Middle frontal gyrus (tissue), 1 donor: ENCODE results near the gene EEF2.

Experiments used
- DNase-seq: peaks from one replicate; pipeline ENCODE4 v3.0.0-alpha.2; 2015; ENCODE audit warnings: low spot score; ENCODE audit errors: extremely low spot score

The EEF2 gene

DNA sequence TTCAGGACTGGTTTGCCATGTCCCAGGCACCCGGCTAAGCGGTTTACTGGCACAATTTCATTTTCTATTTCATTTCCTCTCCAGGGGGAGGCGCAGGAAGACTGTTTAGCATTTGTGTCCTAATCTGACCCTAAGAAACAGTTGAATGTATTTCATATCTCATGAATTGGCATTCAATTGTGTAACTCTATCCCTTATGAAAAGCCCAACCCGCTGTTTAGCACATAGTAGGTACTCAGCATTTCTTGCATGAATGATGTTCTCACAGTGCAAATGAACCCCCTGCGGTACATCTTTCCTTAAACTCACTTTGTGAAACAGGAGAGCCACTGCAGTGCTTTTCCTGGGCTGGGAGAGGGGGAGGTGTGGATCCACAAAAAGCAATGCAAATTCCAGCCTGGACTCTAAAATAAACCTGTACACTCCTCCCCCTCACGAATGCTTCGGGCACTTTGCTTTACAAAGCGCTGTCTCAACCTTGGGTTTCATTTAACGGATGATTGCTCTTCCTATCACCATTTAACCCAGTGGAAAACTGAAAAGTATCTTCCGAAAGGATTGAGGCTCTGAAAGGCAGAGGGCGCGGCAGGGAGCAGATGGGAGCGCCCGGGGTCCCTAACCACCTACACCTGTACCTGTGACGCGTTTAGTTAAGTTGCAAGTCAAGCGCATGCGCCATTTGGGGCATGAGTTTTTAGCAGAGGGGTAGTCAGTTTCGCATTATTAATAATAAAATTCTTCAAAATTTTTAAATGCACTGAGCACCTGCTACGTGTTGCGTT is 1.2 kb upstream of the EEF2 start:
- peak; percentile 82 for DNase-seq

DNA sequence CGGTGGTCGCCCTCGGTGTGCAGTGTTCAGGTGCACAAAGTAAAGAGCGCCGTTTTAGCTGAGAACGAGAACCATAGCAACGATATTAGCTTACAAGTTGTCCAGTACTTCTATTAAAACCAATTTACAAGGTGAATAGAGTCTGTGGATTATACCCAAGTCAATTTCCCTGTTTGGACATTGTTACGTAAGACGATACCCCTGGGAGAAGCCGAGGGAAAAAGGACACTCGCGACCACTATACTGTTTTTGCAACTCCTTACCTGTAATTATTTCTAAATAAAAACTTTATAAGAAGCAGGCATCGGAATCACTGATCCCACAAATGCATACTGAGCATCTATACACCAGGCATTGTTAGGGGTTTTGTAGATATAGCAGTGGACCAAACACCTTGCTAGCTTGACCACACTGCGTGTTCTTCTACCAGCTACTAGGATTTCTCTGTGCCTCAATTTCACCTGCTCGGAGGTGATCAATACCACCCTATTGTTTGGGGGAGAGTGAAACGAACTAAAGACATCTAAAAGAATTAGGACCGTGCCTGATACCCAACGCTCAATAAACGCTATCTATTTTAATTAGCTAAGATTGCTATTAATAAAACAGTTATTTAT is 488 bp upstream of the EEF2 start:
- no peak for DNase-seq

DNA sequence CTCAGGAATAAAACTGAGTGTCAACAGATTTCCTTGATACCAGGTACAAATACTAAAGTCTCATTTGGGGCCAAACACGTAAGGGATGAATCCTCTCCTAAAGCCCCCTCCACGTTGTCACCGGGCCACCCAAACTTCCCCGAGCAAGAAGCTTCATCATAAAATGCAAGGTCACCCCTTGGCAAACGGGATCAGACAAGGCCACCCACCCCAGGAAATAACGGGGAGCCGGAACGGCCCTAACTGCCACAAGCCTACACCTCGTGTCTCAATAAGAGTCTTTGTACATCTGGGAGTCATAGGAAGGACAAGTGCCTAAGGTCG is 717 bp downstream of the EEF2 start:
- no peak for DNase-seq

DNA sequence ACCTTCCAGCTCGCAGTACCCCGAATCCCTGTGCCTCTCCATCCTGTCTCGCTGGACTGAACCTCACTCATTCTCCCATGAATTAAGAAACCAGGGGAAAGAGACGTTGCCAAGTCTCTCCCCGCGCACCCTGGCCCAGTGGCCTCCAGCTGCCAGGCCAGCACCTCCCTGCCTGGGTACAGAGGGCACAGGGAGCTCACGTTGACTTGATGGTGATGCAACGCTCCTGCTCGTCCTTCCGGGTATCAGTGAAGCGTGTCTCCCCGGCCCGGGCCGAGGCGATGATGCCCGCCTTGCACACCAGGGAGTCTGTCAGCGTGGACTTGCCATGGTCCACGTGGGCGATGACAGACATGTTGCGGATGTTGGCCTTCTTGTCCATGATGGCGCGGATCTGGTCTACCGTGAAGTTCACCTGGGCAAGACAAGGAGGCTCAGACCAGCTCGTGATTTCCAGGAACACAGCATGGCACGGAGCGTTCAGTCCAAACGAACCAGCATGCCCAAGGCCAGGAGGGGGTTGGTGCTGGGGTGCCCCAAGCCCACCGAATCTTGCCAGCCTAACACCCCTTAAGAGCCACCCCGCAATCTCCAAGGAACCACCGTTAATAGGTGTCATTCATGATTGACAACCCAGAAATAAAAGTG is 1.2 kb downstream of the EEF2 start:
- no peak for DNase-seq

DNA sequence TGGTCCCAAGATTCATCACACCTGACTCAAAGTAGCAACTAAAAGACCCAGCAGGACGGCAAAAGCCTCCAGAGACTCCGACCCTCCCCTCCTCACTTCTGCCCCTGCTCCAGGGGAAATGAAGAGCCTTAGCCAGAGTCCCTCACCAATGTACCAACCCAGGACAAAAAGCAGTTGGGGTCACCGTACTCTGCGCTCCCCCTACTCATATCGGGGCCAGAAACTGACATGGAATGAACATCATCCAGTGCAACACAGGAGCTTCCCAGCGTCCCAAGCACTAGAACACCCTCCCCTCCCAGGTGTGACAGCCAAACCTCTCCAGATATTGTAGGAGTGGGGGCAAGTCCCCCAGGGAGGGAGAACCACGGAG is 1.7 kb downstream of the EEF2 start:
- DNase-seq = no peak

DNA sequence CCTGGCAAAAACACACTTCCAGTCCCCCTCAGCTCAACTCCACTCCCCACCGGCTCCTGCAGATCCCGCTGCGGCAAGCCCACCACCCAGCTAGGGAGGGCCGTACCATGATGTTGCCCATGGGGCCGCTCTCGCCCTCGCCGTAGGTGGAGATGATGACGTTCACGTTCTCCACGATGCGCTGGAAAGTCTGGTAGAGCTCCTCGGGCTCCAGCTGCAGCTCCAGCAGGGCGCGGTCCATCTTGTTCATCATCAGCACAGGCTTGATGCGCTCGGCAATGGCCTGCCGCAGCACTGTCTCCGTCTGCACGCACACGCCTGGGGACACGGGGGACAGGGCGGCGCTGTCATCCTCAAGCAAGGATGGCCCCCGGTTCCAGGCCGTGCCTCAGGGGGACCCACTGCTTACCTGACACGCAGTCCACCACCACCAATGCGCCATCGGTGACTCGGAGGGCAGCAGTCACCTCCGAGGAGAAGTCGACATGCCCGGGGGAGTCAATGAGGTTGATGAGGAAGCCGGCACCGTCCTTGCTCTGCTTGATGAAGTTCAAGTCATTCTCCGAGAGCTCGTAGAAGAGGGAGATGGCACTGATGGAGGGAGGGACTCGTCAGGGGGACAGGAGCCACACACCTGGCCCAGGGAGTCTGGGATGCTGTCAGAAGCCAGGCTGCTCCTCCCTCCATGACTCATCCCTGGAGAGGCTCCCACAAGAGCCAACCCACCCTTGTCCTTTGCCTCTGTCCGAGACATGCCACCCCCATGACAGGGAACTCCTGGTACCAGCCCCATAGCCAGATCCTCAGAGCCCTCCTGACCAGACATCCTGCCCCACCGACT is 2.3 kb downstream of the EEF2 start:
- DNase-seq = no peak

DNA sequence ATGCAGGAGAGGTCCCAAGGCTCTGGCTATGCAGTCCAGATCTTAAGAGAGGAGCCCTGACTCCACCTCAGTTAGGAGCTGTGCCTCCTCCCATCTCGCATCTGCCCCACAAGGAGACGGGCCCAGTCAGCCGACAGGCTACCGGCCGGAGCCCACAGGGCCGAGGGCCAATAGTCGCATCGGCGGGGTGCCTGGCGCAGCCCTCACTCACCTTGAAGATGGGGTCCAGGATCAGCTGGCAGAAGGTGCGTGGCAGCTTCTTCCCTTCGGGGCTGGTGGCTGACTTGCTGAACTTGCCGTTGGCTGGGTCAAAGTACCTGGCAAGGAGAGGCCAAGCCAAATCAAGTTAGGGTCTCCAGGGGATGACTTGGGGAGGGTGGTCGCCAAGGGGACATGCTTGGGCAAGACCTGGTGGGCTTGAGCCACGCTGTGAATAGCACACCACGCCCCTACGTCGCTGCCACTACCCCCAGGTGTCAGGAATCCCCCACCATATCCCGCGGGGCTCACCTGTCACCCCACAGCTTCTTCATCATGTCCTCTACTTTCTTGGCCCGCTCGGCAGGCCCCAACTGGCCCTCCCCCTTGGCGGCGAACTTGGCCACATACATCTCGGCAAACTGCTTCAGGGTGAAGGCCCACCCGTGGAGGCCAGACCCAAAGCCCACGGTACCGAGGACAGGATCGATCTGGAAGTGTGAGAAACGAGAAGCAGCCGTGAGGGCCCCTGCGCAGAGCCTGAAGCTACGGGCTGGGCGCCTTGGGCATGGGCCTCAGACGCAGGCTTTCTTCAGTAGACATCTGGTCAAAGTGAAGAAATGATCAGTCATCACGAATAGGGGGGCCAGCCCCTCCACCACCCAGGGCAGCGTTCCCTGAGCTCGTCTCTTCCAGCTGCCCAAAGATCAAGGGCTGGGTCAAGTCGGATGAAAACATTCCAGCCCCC is 3.3 kb downstream of the EEF2 start:
- no peak for DNase-seq

DNA sequence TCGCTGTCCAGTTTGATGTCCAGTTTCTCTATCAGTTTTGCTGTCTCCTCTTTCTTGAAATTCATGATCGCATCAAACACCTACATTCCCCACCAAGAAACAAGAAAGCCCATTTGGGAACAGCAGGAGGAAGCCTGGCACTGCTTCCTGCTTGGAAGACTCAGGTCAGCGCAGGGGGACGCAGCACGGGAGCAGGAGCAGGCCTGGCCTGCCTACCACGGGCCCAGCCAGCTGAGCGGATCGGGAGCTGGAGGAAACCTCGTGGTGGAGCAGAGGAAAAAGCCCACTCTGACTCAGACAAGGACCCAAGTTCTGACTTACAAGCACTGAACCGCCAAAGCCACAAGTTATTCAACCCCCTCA is 3.9 kb downstream of the EEF2 start:
- no peak for DNase-seq

DNA sequence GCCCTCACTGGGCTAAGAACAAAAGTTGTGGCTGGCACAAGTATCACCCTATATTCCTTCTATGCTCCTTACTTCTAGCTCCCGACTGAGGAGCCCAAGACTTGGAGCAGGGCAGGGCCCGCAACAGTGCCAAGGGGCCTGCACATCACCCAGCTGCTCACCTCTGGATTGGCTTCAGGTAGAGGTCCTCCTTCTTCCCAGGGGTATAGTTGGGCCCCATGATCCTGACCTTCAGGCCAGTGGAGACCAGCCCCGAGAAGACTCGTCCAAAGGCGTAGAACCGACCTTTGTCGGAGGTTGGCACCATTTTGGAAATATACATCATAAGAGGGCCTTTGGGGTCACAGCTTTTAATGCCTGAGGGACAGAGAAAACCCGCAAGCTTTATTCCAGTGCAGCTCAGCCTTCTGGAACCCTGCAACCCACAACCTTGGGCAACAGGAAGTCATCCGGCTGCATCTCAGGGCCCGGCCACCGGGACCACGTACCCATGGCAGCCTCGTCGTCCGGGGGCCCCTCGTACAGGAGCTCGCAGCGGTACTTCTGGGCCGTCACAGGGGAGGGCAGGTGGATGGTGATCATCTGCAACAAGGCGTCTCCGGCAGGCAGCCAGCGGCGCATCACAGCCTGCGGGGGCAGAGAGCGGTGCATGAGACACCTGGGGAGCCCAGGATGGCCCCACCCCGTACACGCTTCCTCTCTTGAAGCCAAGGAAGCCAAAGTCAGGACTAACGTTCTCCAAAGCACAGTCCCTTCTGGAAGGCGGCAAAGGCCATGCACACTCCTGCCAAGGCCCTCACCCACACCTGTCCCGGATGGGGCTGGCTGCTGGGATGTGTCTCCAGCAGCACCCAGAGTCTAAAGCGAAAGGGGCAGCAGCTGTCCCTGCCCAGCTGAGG is 4.7 kb downstream of the EEF2 start:
- DNase-seq = no peak

DNA sequence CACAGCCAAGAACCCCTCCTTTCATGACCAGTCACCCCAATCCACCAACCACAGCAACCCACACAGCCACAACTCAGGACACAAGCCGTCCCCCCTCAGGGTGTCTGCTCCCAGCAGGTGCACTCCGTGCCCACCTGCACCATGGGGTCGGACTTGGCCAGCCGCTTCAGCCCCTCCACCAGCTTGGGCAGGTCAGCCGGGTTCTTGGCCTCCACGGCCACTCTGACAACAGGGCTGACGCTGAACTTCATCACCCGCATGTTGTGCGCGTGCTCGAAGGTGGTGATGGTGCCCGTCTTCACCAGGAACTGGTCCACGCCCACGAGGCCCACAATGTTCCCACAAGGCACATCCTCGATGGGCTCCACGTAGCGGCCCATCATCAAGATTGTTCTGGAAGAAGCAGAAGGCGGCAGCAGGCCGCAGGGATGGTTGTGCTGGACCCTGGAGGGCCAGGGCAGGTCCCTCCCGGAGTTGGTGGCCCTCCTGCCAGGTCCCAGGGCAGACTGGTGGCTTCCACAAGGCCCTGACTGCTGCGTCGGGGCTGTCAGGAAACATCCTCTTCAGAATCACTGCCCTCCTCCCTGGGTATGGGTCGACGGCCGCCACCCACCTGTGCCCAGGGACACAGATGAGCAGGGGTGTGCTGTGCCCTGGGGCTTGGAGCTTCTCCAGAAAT is 5.5 kb downstream of the EEF2 start:
- DNase-seq = no peak

DNA sequence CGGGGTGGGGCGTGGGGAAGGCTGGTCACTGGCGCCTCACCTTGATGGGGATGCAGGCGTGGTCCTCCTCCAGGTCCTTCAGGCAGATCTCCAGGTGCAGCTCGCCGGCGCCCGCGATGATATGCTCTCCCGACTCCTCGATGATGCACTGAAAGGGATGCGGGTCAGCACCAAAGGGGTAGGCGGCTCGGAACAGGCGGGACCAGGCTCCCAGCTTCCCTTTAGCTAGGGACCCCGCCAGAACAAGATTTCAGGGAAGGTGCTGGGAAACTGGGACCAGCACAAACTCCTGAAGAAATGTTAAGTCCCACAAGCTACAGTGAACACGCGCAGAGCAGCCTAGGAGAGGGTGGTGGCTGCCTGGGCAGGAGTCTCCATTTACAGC is 6.0 kb downstream of the EEF2 start:
- no peak for DNase-seq

DNA sequence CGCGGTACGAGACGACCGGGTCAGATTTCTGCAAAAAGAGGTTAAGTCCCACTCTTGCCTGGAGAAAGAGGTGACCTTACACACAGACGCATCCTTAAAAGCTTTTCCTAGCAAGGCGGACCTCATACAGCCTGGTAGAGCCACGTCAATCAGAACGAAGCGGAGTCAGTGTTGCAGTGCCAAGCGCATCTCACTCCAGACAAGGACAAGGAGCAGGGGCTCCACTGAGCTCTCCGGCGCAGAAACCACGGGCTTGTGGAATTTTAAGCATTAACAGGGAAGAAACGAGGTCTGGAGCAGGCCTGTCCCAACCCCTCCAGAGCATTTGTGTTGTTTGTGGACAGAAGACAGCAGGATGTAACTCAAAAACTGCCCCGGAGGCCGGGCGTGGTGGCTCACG is 7.1 kb downstream of the EEF2 start:
- no peak for DNase-seq

DNA sequence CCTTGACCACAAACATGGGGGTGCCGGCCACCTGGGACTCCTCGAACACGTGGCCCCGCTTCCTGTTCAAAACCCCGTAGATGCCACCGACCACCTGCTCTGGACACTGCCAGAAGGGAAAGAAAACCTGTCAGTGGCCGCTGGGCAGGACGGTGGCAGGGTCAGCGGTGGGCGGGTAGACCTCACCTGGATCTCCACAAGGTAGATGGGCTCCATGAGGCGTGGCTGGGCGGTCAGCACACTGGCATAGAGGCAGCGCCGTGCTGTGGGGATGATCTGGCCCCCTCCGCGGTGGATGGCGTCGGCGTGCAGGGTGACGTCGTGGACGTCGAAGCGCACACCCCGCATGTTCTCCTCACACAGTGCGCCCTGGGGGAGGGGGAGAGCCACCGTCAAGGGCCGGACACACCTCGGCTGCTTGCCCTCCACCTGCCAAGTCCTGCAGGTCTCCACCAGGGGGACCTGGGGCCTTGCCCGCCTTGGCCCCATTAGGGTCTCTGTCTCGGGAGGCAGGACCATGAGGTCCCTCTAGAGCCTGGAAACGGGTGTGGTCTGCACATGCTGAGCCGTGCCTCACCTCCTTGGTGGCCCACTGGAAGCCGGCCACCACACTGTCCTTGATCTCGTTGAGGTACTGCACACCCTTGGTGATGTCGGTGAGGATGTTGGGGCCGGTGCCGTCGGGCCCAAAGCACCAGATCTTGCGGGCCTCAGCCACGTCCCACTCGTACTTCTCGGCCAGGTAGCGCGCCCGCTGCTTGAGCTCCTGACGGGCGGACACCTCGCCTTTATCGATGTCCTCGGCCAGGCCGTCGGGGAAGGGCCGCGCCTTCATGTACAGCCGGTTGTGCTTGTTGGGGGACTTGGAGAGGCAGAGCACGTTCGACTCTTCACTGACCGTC is 7.8 kb downstream of the EEF2 start:
- no peak for DNase-seq

DNA sequence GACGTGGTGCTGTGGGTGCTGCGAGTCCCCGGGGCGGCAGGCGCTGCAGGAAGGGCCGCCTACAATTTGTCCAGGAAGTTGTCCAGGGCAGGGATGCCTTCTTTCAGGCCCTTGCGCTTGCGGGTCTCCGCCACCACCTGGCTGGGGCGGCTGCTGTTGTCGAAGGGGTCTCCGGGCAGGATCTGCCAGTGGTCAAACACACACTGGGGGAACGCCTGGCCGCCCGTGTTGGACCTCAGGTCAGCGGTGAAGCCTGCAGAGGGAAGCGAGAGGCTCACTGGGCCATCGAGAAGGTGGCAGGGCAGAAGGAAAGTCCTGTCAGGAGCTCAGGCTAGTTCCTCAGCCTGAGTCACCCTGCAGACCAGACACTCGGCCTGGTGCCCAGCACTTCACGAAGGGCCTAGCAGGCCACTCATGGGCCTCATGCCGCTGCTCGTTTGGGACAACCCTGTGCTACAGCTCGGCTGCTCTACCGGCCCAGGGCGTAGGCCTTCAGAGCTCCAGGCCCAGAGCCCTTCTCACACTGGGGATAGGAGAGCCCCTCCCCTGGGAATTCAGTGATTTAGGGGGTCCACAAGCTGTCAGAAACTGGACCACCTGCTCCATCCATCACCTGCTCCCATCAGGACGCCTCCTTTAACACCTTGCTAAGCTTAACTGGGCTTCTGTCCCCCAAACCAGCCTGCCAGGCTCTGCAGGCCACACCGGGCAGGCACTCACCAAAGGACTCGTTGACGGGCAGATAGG is 8.6 kb downstream of the EEF2 start:
- no peak for DNase-seq

DNA sequence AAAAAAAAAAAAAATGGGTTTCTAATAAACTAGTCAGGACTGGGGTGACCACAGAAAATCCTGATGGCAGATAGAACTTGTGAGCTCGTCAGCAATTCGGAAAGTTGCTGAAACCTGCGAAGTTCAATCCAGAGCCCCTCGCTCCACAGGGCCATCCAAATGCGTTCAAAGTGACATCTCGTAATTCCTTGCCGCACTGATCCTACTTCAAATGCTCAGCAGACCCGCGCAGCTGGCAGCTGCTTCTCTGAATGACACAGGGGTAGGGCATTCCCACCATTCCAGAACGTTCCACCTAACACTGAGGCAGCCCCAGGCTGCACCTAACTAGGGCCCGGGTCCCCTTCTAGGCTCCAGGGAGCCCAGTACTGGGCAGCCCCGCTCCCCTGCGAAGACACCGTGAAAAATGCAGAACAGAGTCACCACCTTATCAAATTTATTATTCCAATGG is 9.6 kb downstream of the EEF2 start:
- DNase-seq = no peak

DNA sequence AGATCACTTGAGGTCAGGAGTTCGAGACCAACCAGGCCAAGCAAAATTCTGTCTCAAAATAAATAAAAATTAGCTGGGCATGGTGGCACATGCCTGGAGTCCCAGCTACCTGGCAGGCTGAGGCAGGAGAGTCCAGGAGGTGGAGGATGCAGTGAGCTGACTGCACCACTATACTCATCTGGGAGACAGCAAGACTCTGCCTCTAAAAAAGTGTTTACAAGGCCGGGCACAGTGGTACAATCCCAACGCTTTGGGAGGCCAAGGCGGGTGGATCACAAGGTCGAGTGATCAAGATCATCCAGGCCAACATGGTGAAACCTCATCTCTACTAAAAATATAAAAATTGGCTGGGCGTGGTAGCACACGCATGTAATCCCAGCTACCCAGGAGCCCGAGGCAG is 10.1 kb downstream of the EEF2 start:
- DNase-seq = no peak

DNA sequence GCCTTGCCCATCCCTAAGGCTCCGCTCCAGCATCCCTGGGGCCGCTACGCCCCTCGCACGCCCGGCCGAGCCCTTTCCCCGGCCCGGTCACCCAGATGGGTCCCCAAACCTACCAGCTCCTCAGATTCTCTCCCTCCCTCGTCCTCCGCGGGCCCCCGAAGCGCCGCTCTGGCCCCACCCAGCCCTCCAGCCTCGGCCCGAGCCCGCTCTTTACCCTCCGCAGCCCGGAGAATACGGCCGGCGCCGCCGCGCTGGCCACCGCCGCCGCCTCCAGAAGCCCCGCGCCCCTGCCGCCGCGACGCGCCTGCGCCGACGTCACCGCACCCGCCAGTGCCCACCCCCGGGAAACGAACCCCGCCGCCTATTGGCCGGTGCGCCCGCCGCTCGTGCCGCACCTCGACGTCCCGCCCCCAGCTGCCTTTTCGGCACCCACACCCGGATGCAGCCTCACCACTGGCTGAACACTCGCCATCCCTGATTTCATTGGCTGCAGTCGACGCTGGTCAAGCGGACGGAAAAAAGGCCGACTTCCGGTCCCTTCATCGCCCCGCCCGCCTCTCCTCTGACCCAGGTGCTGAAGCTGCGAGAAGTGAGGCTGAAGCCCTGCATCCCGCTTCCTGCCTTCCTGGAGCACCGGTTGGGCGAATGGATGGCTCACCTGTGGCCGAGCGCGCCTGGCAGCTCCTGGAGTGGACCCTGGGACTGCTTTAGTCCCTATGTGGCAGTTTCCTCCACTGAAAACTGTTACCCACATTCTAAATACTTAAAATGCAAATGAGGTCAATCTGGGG is 14.3 kb downstream of the EEF2 start, which contains the start of gene DAPK3:
TSS of gene DAPK3 (minus strand) at position 292 of the 791 bp plus-strand sequence. CDS start 1,364 bp downstream, outside the sequence.
- DNase-seq = peak; percentile 98
